NCI-H524 (cell line): Measurements from ENCODE around the gene AKT3.
A peak's percentile ranks its signal among the peaks of the same experiment; 100 is the strongest.
"Not testable (repeated sequence)": the region's sequence is repeated elsewhere in the genome, so short reads cannot be mapped to it uniquely, and the experiment has no call there.

ENCODE experiments used
- DNase-seq, 2 experiments: peaks; one replicate each; lab custom pipeline; 2025; lab: John Stamatoyannopoulos, UW

AKT3 gene

DNA sequence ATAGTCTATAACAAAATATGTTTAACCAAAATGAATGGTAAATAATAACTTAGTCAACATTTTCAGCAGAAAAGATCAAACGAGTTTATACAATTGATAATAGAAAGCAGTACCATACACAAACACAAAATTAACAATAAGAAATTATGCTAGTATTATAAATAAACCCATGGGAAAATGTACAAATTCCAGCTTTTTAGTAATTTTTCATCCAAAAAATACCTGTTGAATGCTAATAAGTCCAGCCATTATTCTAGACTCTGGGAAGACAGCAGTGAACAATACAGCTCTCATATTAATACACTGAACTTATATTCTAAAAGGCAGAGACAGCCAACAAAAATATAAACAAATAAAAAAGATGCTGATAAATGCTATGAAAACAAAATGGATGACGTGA lies 66.3 kb downstream of the AKT3 start:
- no peak for DNase-seq

- DNase-seq, result not testable (repeated sequence)
Observed at GRCh38 chr1:243772361-243773050, 77.5 kb downstream of the AKT3 start.

DNA sequence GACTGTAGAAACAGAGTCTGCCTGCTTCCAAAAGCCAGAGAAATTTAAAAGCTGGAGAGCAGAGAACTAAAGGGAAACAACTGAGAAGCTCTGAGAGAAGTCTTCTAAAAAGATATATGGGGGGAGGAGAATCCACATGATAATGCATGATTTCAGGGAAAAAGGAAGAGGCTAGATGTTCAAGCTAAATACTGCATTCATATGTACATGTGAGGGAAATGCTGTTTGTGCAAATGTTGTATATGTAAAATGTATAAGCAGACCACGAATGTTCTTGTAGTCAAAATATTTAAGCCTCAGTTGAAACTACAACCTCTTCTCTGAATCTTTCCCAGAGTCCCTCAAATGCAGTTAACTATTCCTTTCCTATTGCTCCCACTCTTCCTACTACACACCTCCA lies 79.2 kb downstream of the AKT3 start:
- DNase-seq, result no peak

DNA sequence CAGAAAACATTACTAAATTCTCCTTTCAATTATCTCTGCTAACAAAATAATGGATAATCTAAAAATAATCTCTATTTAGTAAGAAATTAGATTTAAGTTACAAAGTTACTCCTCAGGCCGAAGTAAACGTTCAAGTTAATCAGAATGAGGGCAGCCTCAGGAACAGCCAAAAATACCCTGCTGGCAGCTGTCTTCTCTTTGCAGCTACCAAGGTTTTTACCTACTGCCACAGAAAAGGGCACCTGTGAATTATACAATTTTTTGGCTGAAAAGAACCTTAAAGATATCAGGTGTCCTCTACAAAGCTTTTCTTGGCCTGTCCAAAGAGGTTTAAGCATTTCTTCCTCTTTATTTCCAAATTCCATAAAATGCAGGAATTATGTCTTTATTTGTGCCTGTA lies 84.4 kb downstream of the AKT3 start:
- DNase-seq, result peak in 1 of 2 experiments; percentile 27

DNA sequence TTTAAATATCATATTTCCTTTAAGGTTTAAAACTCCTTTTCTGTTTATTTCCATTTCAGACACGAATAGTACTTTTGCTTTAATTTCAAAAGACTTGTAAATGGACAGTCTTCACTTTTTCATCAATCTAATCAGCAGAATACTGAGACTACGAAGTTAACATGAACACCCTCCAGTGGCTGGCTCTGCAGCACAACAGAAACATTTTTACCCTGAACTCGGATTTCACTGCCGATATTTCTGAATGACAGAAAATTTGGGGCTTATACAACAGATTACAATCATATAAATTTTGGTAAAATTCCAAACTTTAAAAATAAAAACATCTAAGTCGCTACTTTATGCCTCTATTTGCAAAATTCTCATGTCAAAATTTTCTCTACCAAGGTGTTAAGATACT lies 86.2 kb downstream of the AKT3 start:
- DNase-seq, result peak in 1 of 2 experiments; percentile 38

DNA sequence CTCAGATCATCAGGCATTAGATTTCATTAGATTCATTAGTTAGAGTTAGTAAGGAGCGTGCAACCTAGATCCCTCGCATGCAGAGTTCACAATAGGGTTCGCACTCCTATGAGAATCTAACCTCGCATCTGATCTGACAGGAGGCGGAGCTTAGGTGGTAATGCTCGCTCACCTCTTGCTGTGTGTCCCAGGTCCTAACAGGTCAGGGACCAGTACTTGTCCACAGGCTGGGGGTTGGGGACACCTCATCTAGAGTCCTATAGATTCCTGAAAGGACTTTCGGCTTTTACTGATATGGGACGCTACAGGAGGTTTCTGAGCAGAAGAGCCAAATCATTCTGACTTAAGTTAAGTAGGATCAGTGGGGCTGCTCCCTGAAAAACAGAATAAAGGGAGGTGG lies 91.4 kb downstream of the AKT3 start:
- no peak for DNase-seq

DNA sequence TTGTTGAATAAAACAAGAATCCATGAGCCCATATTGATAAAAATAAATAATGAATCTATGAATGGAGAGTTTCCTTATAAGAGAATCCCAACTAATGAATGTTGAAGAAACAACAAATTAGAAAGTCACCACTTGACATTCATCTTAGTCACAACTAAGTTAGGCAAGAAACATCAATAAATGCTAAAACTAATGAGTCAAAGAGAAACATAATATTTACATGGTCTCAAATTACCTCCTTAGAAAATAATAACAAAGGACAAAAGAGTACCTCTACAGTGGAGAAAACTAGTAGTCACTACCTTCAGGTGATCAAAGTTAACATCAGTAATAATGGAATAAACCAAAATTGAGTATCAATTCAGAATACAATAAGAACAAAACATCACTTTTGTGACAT lies 93.5 kb downstream of the AKT3 start:
- DNase-seq, result no peak

- DNase-seq, result no peak
Observed at GRCh38 chr1:243754348-243754747, 95.7 kb downstream of the AKT3 start.

GRCh38 chr1:243751506-243751905 lies 98.5 kb downstream of the AKT3 start:
- DNase-seq, result no peak

GRCh38 chr1:243748706-243749283 lies 101.2 kb downstream of the AKT3 start:
- peak; percentile 52 to 85 for DNase-seq

- peak in 1 of 2 experiments; percentile 5 for DNase-seq
Observed at GRCh38 chr1:243748227-243748626, 101.8 kb downstream of the AKT3 start.

- peak in 1 of 2 experiments; percentile 30 for DNase-seq
Observed at GRCh38 chr1:243746751-243747150, 103.3 kb downstream of the AKT3 start.

GRCh38 chr1:243745356-243745755 lies 104.7 kb downstream of the AKT3 start:
- no peak for DNase-seq

DNA sequence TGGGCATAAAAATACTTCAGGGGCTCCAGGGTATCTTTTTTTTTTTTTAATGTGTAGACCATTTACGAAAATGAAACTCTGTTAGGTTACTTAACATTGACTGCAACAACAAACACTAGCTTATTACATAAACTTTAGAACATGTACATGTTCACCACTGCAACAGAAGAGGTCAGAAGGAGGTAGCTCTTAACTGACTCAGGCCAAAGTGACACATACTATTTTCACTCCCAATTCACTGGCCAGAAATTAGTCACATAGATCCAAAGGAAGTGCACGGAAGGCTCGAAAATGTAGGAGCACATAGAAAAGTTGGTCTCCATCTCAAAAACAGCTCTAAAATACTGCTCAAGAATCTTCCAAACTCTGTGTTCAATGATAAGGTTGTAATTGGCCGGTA lies 107.2 kb downstream of the AKT3 start:
- no peak for DNase-seq

DNA sequence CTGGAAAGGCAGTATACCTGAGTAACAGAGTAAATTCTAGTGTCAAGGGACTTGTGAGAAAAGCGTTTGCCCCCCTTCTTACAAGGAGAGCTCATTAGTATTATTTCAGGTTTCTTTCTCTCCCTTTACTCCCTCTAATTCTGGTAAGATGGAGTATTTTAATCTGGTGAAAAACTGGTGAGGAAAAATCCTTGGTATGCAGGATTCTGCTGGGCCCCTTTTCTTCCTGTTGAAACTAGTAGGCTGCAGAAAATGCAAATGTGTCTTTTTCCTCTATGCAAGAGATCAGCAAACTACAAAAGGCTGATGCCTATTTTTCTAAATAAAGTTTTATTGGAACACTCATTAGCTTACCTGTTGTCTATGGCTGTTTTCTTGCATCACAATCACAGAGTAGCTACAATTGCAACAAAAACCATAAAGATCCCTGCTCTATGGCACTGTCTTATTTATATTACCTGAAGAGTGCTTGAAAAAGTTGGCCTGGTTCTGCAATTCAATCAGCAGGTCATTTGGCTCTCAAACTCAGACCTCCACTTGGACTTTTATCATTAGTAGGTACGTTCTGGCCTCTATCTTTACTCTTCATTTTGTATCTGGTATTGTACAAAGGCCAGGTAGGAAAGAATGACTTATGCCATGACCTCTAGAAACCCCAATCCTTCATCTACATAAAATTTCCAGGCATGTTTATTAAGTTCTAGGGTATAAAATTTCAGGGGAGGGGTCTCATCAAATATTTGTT lies 109.6 kb downstream of the AKT3 start:
- DNase-seq, result no peak

- no peak for DNase-seq
Observed at GRCh38 chr1:243739335-243740003, 110.6 kb downstream of the AKT3 start.

DNA sequence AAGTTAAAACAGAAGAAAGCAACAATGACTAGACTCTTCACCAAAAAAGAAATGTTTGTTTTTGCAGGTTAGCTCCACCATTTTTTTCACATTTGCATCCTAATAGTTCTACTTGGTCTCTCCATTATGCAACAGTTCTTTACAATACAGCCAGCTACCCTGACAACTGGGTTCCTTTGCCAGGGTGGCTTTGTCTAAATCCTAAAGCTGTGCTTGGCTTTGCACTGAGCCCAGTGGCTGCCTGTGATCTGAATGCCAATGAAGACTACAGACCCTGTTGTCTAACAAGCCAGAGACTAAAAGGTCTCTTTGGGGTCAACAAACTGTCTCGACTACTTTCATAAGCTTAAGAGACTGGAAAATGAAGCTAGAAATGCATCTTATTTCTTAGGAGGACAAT lies 112.0 kb downstream of the AKT3 start:
- no peak for DNase-seq

GRCh38 chr1:243735457-243735856 lies 114.6 kb downstream of the AKT3 start:
- no peak for DNase-seq

GRCh38 chr1:243734308-243734695 lies 115.7 kb downstream of the AKT3 start:
- DNase-seq, result no peak

GRCh38 chr1:243733670-243734307 lies 116.3 kb downstream of the AKT3 start:
- no peak for DNase-seq

- DNase-seq, result peak in 1 of 2 experiments; percentile 23
Observed at GRCh38 chr1:243732637-243733036, 117.4 kb downstream of the AKT3 start.

DNA sequence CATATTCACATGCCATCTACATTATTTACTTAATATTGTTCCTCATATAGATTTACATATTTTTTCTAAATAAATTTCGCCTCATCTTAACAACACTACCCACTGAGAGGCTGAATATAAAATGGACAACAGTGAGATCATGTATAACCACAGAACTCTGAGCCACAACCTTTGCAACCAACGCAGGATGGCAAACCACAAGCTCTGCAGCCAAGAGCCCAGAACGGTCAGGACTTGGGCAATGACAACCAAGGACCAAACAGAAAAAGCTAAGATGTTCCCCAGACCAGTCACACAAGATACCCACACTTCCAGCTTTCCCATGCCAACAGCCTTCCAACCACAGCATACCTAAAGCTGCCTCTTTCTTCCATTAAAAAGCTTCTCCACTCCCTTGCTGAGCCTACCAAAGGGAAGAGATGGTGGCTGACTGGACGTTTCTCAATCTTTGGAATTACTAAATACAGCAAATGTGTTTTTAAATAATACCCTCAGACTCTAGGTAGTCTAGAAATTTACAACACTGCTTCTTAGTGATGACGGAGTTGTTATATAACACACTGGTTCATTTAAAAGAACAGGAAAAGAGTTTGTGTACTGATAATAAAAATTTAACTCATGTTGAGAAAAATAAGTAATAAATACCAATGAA lies 117.9 kb downstream of the AKT3 start:
- DNase-seq, result no peak
